Endothelial cell of umbilical vein (primary cell): Measurements from ENCODE around the gene STT3B. TPM values are rescaled to one million over a fixed set of nuclear protein-coding genes. Genes with fewer than 3 reads are reported as not detected.

Experiments
- BruUV-seq: library from RNA; stranded (reverse); fragments of 400-500 nt; replicated peaks from 2 replicates; lab custom pipeline; 2021; lab: Mats Ljungman, UMichigan
- CTCF ChIA-PET: fragments of 300-600, 350-600 bp; sonication (Branson Sonifier 250); formaldehyde crosslinking; loops from one replicate; lab custom pipeline; 2021; ENCODE audit warnings: antibody characterized with exemption, inconsistent platforms; lab: Charles Lee
- POLR2A ChIA-PET: fragments of 300-600, 350-600 bp; sonication (Branson Sonifier 250); formaldehyde crosslinking; loops from one replicate; lab custom pipeline; 2021; ENCODE audit warnings: antibody characterized with exemption, inconsistent platforms; lab: Charles Lee
- DNase-seq: peaks from one replicate; pipeline ENCODE4 v3.0.0-alpha.2; 2011; ENCODE audit warnings: low read depth, low spot score
- FAIRE-seq: peaks from 2 replicates; lab custom pipeline; 2011; peaks lifted over from hg19 to GRCh38; lab: Jason Lieb, UNC
- H2AFZ ChIP-seq: 2 replicates; pipeline ENCODE4 v1.6.0; 2012; ENCODE audit warnings: low read depth, low read length, control low read depth, inconsistent platforms
- H3K27ac ChIP-seq: 2 replicates; pipeline ENCODE4 v1.5.1; 2011; ENCODE audit warnings: low read depth, mild to moderate bottlenecking, control low read depth, low read length, moderate library complexity; ENCODE audit not compliant: insufficient read depth
- H3K27me3 ChIP-seq, 2 experiments: 2 replicates each; pipeline versions ENCODE4 v1.6.0 to v1.6.1; 2011; ENCODE audit warnings: low read length in 2 of 2, mixed read lengths in 1 of 2; ENCODE audit not compliant: control insufficient read depth in 2 of 2, insufficient read depth in 2 of 2
- H3K36me3 ChIP-seq, 2 experiments: 2 replicates in 1 of 2; 3 replicates in 1 of 2; pipeline ENCODE4 v1.5.1; 2011; ENCODE audit warnings: low read length in 2 of 2, mild to moderate bottlenecking in 1 of 2, moderate library complexity in 1 of 2; ENCODE audit not compliant: control insufficient read depth in 2 of 2, insufficient read depth in 2 of 2; ENCODE audit errors: extremely low read depth in 1 of 2
- H3K4me1 ChIP-seq: 3 replicates; pipeline ENCODE4 v1.5.1; 2011; ENCODE audit warnings: mild to moderate bottlenecking, low read length; ENCODE audit not compliant: control insufficient read depth, insufficient read depth; ENCODE audit errors: extremely low read depth
- H3K4me2 ChIP-seq: 2 replicates; pipeline ENCODE4 v1.6.1; 2011; ENCODE audit warnings: low read length, control low read depth, mixed read lengths; ENCODE audit not compliant: insufficient read depth
- H3K4me3 ChIP-seq, 3 experiments: fragments of 200-600 bp in 1 of 3; sonication (generic), shearing (Covaris generic) in 1 of 3; replicated peaks in 1 of 3; 2 replicates each; pipeline ENCODE4 v1.5.1; 2011 to 2016; ENCODE audit warnings: control low read depth in 3 of 3, low read length in 3 of 3, mild to moderate bottlenecking in 2 of 3, inconsistent platforms in 1 of 3, low read depth in 1 of 3, moderate library complexity in 1 of 3; ENCODE audit not compliant: insufficient read depth in 1 of 3
- H3K79me2 ChIP-seq: 2 replicates; pipeline ENCODE4 v1.6.0; 2012; ENCODE audit warnings: low read length, inconsistent platforms; ENCODE audit not compliant: control insufficient read depth, insufficient read depth
- H3K9ac ChIP-seq: replicated peaks from 2 replicates; pipeline ENCODE3; 2011; ENCODE audit warnings: low read length, control low read depth; ENCODE audit not compliant: insufficient read depth; ENCODE audit errors: extremely low read depth
- H3K9me1 ChIP-seq: replicated peaks from 3 replicates; pipeline ENCODE4 v1.6.0; 2011; ENCODE audit warnings: mild to moderate bottlenecking, low read length; ENCODE audit not compliant: control insufficient read depth, insufficient read depth; ENCODE audit errors: extremely low read depth
- H3K9me3 ChIP-seq: replicated peaks from 2 replicates; pipeline ENCODE4 v1.5.1; 2012; ENCODE audit warnings: low read length, inconsistent platforms; ENCODE audit not compliant: control insufficient read depth, insufficient read depth
- H4K20me1 ChIP-seq: replicated peaks from 2 replicates; pipeline ENCODE3; 2011; ENCODE audit warnings: mild to moderate bottlenecking, low read length; ENCODE audit not compliant: control insufficient read depth, insufficient read depth; ENCODE audit errors: extremely low read depth
- EZH2 ChIP-seq: IDR thresholded peaks from 2 replicates; pipeline ENCODE4 v1.6.1; 2012; ENCODE audit warnings: borderline replicate concordance, low read depth, mild to moderate bottlenecking, moderate library complexity, low read length, inconsistent platforms; ENCODE audit not compliant: severe bottlenecking
- FOS ChIP-seq: IDR thresholded peaks from 2 replicates; pipeline ENCODE4 v1.6.1; 2011; ENCODE audit warnings: mild to moderate bottlenecking, low read length, moderate library complexity, borderline replicate concordance; ENCODE audit not compliant: insufficient read depth
- GATA2 ChIP-seq: IDR thresholded peaks from 2 replicates; pipeline ENCODE4 v1.7.0; 2011; ENCODE audit warnings: low read depth, mild to moderate bottlenecking, moderate library complexity, mixed read lengths, low read length; ENCODE audit not compliant: insufficient read length, insufficient read depth
- JUN ChIP-seq: IDR thresholded peaks from 2 replicates; pipeline ENCODE4 v1.6.1; 2011; ENCODE audit warnings: borderline replicate concordance, low read depth; ENCODE audit not compliant: insufficient read length, insufficient read depth
- MYC ChIP-seq: IDR thresholded peaks from one replicate; pipeline ENCODE4 v1.6.1; 2011; ENCODE audit warnings: mild to moderate bottlenecking, low read depth, low read length
- POLR2A ChIP-seq: IDR thresholded peaks from 2 replicates; pipeline ENCODE4 v1.6.1; 2012; ENCODE audit warnings: low read depth, mild to moderate bottlenecking, control low read depth, low read length
- POLR2AphosphoS5 ChIP-seq: IDR thresholded peaks from 2 replicates; pipeline ENCODE4 v1.6.1; 2012; ENCODE audit warnings: low read depth, mild to moderate bottlenecking, control low read depth, low read length, moderate library complexity; ENCODE audit not compliant: insufficient read depth
- dilution Hi-C: fragments of 300-500 bp; cut with MboI; formaldehyde crosslinking; loops from one replicate; pipeline ENCODE4 v1.15.0; 2019; ENCODE audit warnings: low sequenced_read_pairs; ENCODE audit not compliant: extremely low pct_ligation_motif_present
- intact Hi-C: fragments of 100-400 bp; cut with micrococcal nuclease; formaldehyde crosslinking; loops from one replicate; pipeline ENCODE4 v1.10.0; 2022
- polyA plus RNA-seq, 4 experiments: library from polyadenylated mRNA; depleted of rRNA in 3 of 4; stranded (reverse) in 3 of 4; unstranded in 1 of 4; fragments of >200 nt; gene quantifications; 2 replicates each; pipeline versions ENCODE4 v1.2.1 to v1.2.3, GENCODE V29; 2011 to 2012; ENCODE audit warnings: missing spikeins in 1 of 4
- total RNA-seq: library from RNA; stranded (reverse); gene quantifications from 2 replicates; pipeline ENCODE4 v1.2.3, GENCODE V29; 2021
- TF ChIP-seq, protein P1 (sequence below): IDR thresholded peaks from 2 replicates; pipeline ENCODE4 v1.6.1; 2011; ENCODE audit not compliant: insufficient read depth, insufficient read length
- TF ChIP-seq, protein P2 (sequence below), 2 donors: IDR thresholded peaks; 1 replicate in 1 of 2; 2 replicates in 1 of 2; pipeline ENCODE4 v1.5.1; 2011; ENCODE audit warnings: low read length in 2 of 2, mild to moderate bottlenecking in 2 of 2, moderate library complexity in 2 of 2, control low read depth in 1 of 2, inconsistent platforms in 1 of 2, low read depth in 1 of 2; ENCODE audit not compliant: insufficient read depth in 1 of 2; ENCODE audit errors: extremely low read depth in 1 of 2

The STT3B gene
- total and polyA plus RNA-seq, 2 donors (not counting 3 experiments of a cell fraction or from before 2014, with no cell fraction given) = 56.4 to 113 TPM

DNA sequence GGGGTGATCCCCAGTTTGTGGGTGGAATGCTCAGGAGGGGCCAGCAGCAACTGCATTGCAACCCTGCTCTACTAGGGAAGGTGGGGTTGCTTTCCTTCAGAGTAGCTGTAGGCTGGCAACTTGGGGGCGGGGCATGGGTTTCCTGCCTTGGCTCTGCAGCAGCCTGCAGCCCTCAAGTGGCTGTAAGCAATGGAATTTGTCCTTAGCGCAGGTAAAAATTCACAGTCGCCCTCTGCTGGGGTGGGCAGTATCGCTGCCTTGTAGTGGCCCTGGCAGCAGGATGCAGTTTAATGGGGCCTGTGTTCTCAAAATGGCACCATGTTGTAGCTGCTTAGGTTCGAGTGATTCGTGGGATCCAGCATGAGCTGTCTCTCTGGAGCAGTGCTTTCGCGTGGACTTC is 29.8 kb downstream of the STT3B start:
- TF ChIP-seq MYC = no peak
- TF ChIP-seq EZH2 = no peak
- no peak for TF ChIP-seq JUN
- no peak for TF ChIP-seq FOS
- TF ChIP-seq, protein P1, sequence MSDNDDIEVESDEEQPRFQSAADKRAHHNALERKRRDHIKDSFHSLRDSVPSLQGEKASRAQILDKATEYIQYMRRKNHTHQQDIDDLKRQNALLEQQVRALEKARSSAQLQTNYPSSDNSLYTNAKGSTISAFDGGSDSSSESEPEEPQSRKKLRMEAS = no peak
- TF ChIP-seq POLR2A = no peak
- no peak for TF ChIP-seq GATA2
- ChIA-PET POLR2A (no interaction called here), CTCF (interaction anchor here (0.8 kb wide), 1 partner anchor 12 kb away, joined by 3 read pairs; no protein-coding TSS in a partner anchor)
- no peaks in the 10 kb centered on the region for H3K36me3 ChIP-seq
- no peak overlapping the region for H3K4me2 ChIP-seq
- no peak for FAIRE-seq
- intact Hi-C loops = no loop called here
- peaks cover 4% of the 10 kb centered on the region for H3K4me1 ChIP-seq
- no peaks in the 10 kb centered on the region for H3K9me3 ChIP-seq
- peaks cover 13% of the 10 kb centered on the region for H4K20me1 ChIP-seq
- no TSS peak for BruUV-seq
- no peak overlapping the region for H3K4me3 ChIP-seq
- H3K9ac ChIP-seq = no peak overlapping the region
- peaks cover 95% of the 10 kb centered on the region for H3K79me2 ChIP-seq
- dilution Hi-C loops = no loop called here
- H2AFZ ChIP-seq = no peak overlapping the region
- H3K9me1 ChIP-seq = no peaks in the 10 kb centered on the region
- H3K27ac ChIP-seq = no peak overlapping the region
- no peak for DNase-seq
- no peaks in the 10 kb centered on the region for H3K27me3 ChIP-seq

DNA sequence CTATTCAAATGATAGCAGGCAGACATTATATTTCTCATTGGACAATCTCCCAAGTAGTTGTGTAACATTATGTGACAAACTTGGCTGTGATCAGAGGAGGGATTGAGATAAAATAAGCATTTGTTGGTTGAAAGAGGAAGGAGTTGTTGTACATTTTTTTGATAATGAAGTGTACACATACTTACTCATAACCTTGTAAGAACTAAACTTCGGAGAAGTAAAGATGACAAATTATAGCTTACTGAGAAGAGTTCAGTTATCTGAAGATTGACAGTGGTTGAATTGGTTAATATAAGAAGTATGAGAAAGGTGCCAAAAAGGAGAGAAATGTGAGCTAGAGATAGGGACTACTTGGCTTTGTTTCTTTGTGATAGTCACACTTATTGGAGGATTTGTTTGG is 32.6 kb downstream of the STT3B start:
- Histone ChIP-seq H3K36me3 (no peaks in the 10 kb centered on the region), H3K9ac (no peak overlapping the region), H3K9me3 (no peaks in the 10 kb centered on the region), H4K20me1 (peaks cover 11% of the 10 kb centered on the region), H3K27me3 (no peaks in the 10 kb centered on the region), H3K79me2 (peaks cover 88% of the 10 kb centered on the region), H3K4me2 (no peak overlapping the region), H3K4me1 (peaks cover 4% of the 10 kb centered on the region), H3K4me3 (no peak overlapping the region), H3K9me1 (no peaks in the 10 kb centered on the region), H3K27ac (no peak overlapping the region), H2AFZ (no peak overlapping the region)
- POLR2A ChIA-PET = no interaction called here
- intact Hi-C loops (no loop called here), dilution Hi-C loops (no loop called here)
- DNase-seq = peak; percentile 16
- no TSS peak for BruUV-seq
- no peak for TF ChIP-seq FOS
- TF ChIP-seq, protein P1 = no peak
- no peak for TF ChIP-seq POLR2A
- no peak for TF ChIP-seq JUN
- TF ChIP-seq, protein P2, sequence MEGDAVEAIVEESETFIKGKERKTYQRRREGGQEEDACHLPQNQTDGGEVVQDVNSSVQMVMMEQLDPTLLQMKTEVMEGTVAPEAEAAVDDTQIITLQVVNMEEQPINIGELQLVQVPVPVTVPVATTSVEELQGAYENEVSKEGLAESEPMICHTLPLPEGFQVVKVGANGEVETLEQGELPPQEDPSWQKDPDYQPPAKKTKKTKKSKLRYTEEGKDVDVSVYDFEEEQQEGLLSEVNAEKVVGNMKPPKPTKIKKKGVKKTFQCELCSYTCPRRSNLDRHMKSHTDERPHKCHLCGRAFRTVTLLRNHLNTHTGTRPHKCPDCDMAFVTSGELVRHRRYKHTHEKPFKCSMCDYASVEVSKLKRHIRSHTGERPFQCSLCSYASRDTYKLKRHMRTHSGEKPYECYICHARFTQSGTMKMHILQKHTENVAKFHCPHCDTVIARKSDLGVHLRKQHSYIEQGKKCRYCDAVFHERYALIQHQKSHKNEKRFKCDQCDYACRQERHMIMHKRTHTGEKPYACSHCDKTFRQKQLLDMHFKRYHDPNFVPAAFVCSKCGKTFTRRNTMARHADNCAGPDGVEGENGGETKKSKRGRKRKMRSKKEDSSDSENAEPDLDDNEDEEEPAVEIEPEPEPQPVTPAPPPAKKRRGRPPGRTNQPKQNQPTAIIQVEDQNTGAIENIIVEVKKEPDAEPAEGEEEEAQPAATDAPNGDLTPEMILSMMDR (IDR thresholded peaks at IDR 0.05; ENCODE audit: extremely low read depth in 1 of 2, insufficient read depth in 1 of 2, low read depth in 1 of 2, low read length in 2 of 2) = no peak
- TF ChIP-seq EZH2 = no peak
- TF ChIP-seq POLR2AphosphoS5 = no peak
- TF ChIP-seq MYC = no peak
- TF ChIP-seq GATA2 = no peak
- CTCF ChIA-PET = interaction anchor here (0.9 to 1.7 kb wide), 3 partner anchors 14 to 29 kb away, joined by 3 to 4 read pairs (median 3); no protein-coding TSS in a partner anchor
- no peak for FAIRE-seq
